ENCODE results near the gene LUM. TPM values are rescaled to one million over a fixed set of nuclear protein-coding genes. Genes with fewer than 3 reads are reported as not detected.

LUM gene
- total and polyA plus RNA-seq, 4 donors, result 3.7 to 22.3 (median 13.8) TPM

DNA sequence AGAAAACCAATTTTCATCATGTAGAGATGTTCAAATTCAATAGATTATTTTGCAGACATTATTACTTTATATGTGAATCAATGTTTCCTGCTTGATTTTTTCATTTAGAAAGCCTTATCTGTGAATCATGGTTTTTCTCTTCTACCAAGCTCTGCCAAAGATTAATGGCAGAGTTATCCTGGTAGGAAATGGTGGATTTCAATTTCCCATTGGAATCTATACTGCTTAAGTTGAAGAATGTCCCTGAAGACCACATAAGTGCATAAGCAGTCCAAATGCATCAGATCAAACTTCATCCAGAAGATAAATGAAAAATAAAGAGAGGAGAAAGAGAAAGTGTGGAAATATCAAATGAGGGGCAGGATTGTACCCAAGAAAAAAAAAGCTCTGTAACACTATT, 5.0 kb downstream of the LUM start:
- no peaks in the 10 kb centered on the region for H3K9me3 ChIP-seq (ENCODE audit: control insufficient read depth in 4 of 4, low read length in 3 of 4)
- no peaks in the 10 kb centered on the region for H3K4me1 ChIP-seq (ENCODE audit: control insufficient read depth in 4 of 4, insufficient read depth in 4 of 4, low read length in 3 of 4)
- no peaks in the 10 kb centered on the region for H3K36me3 ChIP-seq (ENCODE audit: control insufficient read depth in 4 of 4, insufficient read depth in 3 of 4, low read depth in 1 of 4, low read length in 3 of 4)
- TF ChIP-seq HNF4G (IDR thresholded peaks at IDR 0.05), result no peak
- TF ChIP-seq HNF4A (conservative IDR thresholded peaks at IDR 0.05), result no peak
- TF ChIP-seq, protein P1, sequence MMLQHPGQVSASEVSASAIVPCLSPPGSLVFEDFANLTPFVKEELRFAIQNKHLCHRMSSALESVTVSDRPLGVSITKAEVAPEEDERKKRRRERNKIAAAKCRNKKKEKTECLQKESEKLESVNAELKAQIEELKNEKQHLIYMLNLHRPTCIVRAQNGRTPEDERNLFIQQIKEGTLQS (IDR thresholded peaks at IDR 0.05), result no peak
- TF ChIP-seq, protein P2, sequence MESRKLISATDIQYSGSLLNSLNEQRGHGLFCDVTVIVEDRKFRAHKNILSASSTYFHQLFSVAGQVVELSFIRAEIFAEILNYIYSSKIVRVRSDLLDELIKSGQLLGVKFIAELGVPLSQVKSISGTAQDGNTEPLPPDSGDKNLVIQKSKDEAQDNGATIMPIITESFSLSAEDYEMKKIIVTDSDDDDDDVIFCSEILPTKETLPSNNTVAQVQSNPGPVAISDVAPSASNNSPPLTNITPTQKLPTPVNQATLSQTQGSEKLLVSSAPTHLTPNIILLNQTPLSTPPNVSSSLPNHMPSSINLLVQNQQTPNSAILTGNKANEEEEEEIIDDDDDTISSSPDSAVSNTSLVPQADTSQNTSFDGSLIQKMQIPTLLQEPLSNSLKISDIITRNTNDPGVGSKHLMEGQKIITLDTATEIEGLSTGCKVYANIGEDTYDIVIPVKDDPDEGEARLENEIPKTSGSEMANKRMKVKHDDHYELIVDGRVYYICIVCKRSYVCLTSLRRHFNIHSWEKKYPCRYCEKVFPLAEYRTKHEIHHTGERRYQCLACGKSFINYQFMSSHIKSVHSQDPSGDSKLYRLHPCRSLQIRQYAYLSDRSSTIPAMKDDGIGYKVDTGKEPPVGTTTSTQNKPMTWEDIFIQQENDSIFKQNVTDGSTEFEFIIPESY (IDR thresholded peaks at IDR 0.05), result no peak
- no peak for TF ChIP-seq EGR1 (IDR thresholded peaks at IDR 0.05; ENCODE audit: low read depth in 2 of 2)
- no peak for TF ChIP-seq RXRA (IDR thresholded peaks at IDR 0.05)
- TF ChIP-seq, protein P3, sequence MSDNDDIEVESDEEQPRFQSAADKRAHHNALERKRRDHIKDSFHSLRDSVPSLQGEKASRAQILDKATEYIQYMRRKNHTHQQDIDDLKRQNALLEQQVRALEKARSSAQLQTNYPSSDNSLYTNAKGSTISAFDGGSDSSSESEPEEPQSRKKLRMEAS (IDR thresholded peaks at IDR 0.05), result no peak
- TF ChIP-seq YY1 (IDR thresholded peaks at IDR 0.05), result no peak
- TF ChIP-seq, protein P4, sequence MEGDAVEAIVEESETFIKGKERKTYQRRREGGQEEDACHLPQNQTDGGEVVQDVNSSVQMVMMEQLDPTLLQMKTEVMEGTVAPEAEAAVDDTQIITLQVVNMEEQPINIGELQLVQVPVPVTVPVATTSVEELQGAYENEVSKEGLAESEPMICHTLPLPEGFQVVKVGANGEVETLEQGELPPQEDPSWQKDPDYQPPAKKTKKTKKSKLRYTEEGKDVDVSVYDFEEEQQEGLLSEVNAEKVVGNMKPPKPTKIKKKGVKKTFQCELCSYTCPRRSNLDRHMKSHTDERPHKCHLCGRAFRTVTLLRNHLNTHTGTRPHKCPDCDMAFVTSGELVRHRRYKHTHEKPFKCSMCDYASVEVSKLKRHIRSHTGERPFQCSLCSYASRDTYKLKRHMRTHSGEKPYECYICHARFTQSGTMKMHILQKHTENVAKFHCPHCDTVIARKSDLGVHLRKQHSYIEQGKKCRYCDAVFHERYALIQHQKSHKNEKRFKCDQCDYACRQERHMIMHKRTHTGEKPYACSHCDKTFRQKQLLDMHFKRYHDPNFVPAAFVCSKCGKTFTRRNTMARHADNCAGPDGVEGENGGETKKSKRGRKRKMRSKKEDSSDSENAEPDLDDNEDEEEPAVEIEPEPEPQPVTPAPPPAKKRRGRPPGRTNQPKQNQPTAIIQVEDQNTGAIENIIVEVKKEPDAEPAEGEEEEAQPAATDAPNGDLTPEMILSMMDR (IDR thresholded peaks at IDR 0.05; ENCODE audit: low read depth, low read length, missing input control), result no peak
- no peak for TF ChIP-seq FOXA2 (IDR thresholded peaks at IDR 0.05)
- TF ChIP-seq TAF1 (conservative IDR thresholded peaks at IDR 0.05), result no peak
- TF ChIP-seq FOXA1 (IDR thresholded peaks at IDR 0.05), result no peak
- no peak for TF ChIP-seq SP1 (IDR thresholded peaks at IDR 0.05)
- TF ChIP-seq, protein P5, sequence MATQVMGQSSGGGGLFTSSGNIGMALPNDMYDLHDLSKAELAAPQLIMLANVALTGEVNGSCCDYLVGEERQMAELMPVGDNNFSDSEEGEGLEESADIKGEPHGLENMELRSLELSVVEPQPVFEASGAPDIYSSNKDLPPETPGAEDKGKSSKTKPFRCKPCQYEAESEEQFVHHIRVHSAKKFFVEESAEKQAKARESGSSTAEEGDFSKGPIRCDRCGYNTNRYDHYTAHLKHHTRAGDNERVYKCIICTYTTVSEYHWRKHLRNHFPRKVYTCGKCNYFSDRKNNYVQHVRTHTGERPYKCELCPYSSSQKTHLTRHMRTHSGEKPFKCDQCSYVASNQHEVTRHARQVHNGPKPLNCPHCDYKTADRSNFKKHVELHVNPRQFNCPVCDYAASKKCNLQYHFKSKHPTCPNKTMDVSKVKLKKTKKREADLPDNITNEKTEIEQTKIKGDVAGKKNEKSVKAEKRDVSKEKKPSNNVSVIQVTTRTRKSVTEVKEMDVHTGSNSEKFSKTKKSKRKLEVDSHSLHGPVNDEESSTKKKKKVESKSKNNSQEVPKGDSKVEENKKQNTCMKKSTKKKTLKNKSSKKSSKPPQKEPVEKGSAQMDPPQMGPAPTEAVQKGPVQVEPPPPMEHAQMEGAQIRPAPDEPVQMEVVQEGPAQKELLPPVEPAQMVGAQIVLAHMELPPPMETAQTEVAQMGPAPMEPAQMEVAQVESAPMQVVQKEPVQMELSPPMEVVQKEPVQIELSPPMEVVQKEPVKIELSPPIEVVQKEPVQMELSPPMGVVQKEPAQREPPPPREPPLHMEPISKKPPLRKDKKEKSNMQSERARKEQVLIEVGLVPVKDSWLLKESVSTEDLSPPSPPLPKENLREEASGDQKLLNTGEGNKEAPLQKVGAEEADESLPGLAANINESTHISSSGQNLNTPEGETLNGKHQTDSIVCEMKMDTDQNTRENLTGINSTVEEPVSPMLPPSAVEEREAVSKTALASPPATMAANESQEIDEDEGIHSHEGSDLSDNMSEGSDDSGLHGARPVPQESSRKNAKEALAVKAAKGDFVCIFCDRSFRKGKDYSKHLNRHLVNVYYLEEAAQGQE (IDR thresholded peaks at IDR 0.05), result no peak
- TF ChIP-seq GABPA (IDR thresholded peaks at IDR 0.05 in 1 of 2, conservative IDR thresholded peaks at IDR 0.05 in 1 of 2), result no peak
- no peak for TF ChIP-seq NR2F2 (IDR thresholded peaks at IDR 0.05)
- TF ChIP-seq JUND (IDR thresholded peaks at IDR 0.05), result no peak
- no peak for TF ChIP-seq RAD21 (IDR thresholded peaks at IDR 0.05)
- no peak overlapping the region for H3K9ac ChIP-seq (ENCODE audit: low read depth in 1 of 2, low read length in 2 of 2)
- no peak for DNase-seq (ENCODE audit: low spot score)
- no peaks in the 10 kb centered on the region for H3K27me3 ChIP-seq (ENCODE audit: control insufficient read depth in 4 of 4, insufficient read depth in 4 of 4, low read length in 3 of 4)
- H3K27ac ChIP-seq (ENCODE audit: low read depth in 1 of 2, low read length in 2 of 2), result no peak overlapping the region
- H3K4me3 ChIP-seq (ENCODE audit: low read depth in 1 of 3, low read length in 3 of 3), result no peak overlapping the region

Measured in liver (tissue), 9 donors.